ENCODE data around the gene LDB2.

LDB2 gene

DNA sequence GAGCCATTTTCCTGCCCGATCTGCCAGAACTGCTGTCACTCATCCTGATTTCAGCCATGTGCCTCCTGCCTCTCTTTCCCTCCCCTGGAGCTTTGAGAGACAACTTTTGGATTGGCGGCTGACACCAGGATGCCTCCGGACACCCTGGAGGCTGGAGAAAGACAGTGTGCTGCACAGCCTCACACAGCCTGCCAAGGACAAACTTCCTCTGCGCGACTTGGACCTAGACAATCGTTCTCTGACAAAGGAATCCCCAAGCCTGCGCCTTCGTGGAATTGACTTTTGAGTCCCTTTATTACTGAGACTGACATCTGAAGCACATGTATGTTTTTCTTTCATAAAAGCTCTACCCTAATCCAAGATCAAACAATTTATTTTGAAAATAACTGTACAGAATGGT lies 10.8 kb upstream of the LDB2 start:
- Histone ChIP-seq H3K9me3 (ENCODE audit: control insufficient read depth, insufficient read depth, low read length) (no peaks in the 10 kb centered on the region), H3K36me3 (ENCODE audit: control insufficient read depth, insufficient read depth, low read length) (no peaks in the 10 kb centered on the region), H3K9ac (ENCODE audit: low read depth, low read length) (no peak overlapping the region), H3K4me3 (ENCODE audit: low read depth, low read length) (peak overlapping the region; percentile 4), H3K4me1 (ENCODE audit: control insufficient read depth, insufficient read depth, low read length) (peaks cover 20% of the 10 kb centered on the region), H3K27me3 (ENCODE audit: control insufficient read depth, insufficient read depth, low read length) (no peaks in the 10 kb centered on the region)

DNA sequence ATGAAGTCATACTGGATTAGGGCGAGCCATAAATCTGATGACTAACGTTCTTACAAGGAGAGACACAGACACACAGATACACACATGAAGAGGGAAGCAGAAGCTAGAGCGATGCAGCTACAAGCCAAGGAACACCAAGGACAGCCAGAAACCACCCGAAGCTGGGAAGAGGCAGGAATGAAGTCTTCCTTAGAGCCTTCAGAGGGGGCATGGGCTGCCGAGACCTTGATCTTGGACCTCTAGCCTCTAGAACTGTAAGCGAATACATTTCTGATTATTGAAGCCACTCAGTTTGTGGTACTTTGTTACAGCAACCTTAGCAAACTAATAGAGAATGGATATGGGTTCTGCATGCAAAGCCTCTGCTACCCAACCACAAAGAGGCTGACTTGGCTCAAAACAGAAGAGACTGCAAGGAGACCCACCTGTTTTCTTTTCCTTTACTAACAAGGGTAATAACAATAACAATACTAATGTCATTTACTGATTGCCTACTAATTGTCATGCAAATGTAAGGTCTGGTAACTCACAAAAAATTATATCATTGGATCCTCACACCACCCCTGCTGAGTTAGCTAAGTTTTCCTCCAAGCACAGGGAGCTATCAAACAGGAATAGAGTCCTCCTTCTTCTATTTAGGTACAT lies 10.1 kb upstream of the LDB2 start:
- H3K4me1 ChIP-seq (ENCODE audit: control insufficient read depth, insufficient read depth, low read length) = peaks cover 20% of the 10 kb centered on the region
- H3K9me3 ChIP-seq (ENCODE audit: control insufficient read depth, insufficient read depth, low read length) = no peaks in the 10 kb centered on the region
- H3K27me3 ChIP-seq (ENCODE audit: control insufficient read depth, insufficient read depth, low read length) = no peaks in the 10 kb centered on the region
- H3K9ac ChIP-seq (ENCODE audit: low read depth, low read length) = no peak overlapping the region
- no peak overlapping the region for H3K4me3 ChIP-seq (ENCODE audit: low read depth, low read length)
- no peaks in the 10 kb centered on the region for H3K36me3 ChIP-seq (ENCODE audit: control insufficient read depth, insufficient read depth, low read length)

DNA sequence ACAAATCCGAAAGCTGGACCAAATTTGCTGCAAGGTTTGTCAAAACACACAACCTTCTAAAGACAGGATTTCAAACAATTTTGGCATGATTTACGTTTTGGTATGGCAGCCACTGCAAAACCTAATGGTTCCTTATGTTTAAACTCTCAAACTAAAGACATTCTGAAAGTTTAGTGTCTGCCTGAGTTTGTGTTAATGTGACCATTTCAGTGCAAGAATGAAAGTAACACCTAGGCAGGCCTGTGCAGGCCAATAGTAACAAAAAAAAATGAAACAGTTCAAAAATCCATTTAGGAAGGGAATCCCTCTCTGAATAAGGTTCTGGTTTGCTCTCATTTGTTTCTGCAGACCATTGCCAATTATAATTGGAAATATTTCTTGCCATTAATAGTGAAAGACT lies 1.9 kb upstream of the LDB2 start:
- H3K9me3 ChIP-seq (ENCODE audit: control insufficient read depth, insufficient read depth, low read length) = no peaks in the 10 kb centered on the region

DNA sequence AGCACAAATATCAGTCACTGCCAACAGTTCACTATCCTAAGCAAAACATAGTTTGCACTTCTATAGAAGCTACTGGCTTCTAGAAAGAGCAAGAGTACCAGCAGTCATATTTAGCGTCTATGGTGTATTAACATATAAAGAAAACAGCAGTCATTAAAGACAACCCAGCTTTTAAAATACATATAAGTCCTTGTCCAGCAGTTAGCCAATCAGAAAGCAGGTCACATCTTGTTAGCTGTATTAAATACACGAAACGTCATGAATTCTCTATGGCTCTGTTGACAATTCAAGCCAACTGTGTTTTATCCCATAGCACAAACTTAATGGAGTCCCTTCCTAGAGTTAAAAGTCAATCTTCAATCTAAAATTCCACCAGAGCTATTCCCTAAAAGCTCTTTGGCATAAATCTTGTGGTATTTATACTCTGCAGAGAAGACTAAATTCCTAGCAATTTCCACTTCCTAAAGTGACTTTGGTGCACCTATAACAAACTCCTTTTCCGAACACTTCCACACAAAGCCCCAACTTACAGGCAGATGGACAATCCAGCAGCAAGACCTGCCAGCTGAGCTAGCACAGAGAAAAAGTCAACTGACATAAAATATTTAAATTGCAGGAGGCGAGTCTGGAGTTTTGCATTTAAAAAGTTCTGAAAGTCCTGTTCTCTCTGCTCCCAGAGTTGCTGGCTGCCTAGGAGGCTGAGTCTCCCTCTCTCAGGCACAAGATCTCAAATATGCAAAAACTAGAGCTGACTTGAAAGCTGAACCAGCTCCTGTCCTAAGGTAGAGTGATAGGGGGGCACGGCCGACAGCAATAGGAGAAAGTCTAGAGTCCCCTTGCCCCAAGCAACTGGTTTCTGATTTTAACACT lies 1.3 kb downstream of the LDB2 start:
- H3K36me3 ChIP-seq (ENCODE audit: control insufficient read depth, insufficient read depth, low read length) = no peaks in the 10 kb centered on the region
- peak overlapping the region; percentile 56 for H3K4me3 ChIP-seq (ENCODE audit: low read depth, low read length)
- no peaks in the 10 kb centered on the region for H3K27me3 ChIP-seq (ENCODE audit: control insufficient read depth, insufficient read depth, low read length)
- H3K9ac ChIP-seq (ENCODE audit: low read depth, low read length) = peak overlapping the region; percentile 5
- no peaks in the 10 kb centered on the region for H3K9me3 ChIP-seq (ENCODE audit: control insufficient read depth, insufficient read depth, low read length)
- H3K4me1 ChIP-seq (ENCODE audit: control insufficient read depth, insufficient read depth, low read length) = peaks cover 46% of the 10 kb centered on the region

More for the DNA sequence above, 1.9 kb upstream of the LDB2 start:
- Histone ChIP-seq H3K9ac (ENCODE audit: low read depth, low read length) (no peak overlapping the region), H3K4me3 (ENCODE audit: low read depth, low read length) (no peak overlapping the region), H3K27me3 (ENCODE audit: control insufficient read depth, insufficient read depth, low read length) (no peaks in the 10 kb centered on the region), H3K36me3 (ENCODE audit: control insufficient read depth, insufficient read depth, low read length) (no peaks in the 10 kb centered on the region), H3K4me1 (ENCODE audit: control insufficient read depth, insufficient read depth, low read length) (peaks cover 26% of the 10 kb centered on the region)

DNA sequence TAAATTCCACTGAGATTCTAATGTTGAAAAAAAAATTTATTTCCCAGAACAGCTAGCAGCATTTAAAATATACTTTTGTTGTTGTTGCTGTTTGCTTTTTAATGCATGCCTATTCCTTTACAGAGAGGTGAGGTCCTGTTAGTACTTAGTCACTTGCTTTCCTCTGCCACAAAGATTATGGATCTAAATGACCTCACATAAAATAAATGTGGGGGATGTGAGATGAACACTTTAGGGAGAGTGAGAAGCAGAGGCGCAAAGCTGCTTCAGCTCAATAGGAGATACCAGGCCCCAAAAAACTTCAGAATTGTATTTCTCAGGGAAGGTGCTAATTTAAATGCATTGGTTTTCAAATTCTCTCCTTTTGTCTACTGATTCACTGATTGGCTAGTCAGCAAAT lies 4.0 kb downstream of the LDB2 start:
- Histone ChIP-seq H3K27me3 (ENCODE audit: control insufficient read depth, insufficient read depth, low read length) (no peaks in the 10 kb centered on the region), H3K9ac (ENCODE audit: low read depth, low read length) (no peak overlapping the region), H3K9me3 (ENCODE audit: control insufficient read depth, insufficient read depth, low read length) (no peaks in the 10 kb centered on the region), H3K4me3 (ENCODE audit: low read depth, low read length) (no peak overlapping the region), H3K36me3 (ENCODE audit: control insufficient read depth, insufficient read depth, low read length) (no peaks in the 10 kb centered on the region), H3K4me1 (ENCODE audit: control insufficient read depth, insufficient read depth, low read length) (peaks cover 40% of the 10 kb centered on the region)

DNA sequence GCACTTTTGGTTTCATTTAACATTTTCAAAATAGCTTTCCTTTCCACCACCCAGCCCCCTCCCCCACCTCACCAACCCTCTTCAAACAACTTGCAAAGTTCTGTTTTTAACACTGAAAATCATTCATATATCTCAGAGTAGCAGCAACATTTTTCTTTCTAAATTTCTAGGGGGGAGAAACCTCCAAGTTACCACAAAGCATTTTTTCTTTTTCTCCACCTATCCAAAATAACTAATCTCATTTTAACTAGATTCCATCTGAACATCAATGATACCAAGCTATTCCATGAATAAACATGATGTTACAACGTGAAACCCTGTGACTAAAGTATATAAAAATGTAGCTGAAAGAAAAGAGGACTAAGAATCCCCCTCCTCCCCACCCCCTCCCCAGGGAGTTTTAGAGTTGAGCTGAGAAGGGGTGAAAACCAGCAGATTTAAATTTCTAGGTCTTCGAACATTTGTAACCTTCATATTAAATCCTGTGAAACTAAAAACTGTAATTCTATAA lies 5.2 kb downstream of the LDB2 start:
- Histone ChIP-seq H3K27me3 (ENCODE audit: control insufficient read depth, insufficient read depth, low read length) (no peaks in the 10 kb centered on the region), H3K4me1 (ENCODE audit: control insufficient read depth, insufficient read depth, low read length) (peaks cover 36% of the 10 kb centered on the region), H3K4me3 (ENCODE audit: low read depth, low read length) (peak overlapping the region; percentile 3), H3K36me3 (ENCODE audit: control insufficient read depth, insufficient read depth, low read length) (no peaks in the 10 kb centered on the region), H3K9me3 (ENCODE audit: control insufficient read depth, insufficient read depth, low read length) (no peaks in the 10 kb centered on the region), H3K9ac (ENCODE audit: low read depth, low read length) (no peak overlapping the region)

DNA sequence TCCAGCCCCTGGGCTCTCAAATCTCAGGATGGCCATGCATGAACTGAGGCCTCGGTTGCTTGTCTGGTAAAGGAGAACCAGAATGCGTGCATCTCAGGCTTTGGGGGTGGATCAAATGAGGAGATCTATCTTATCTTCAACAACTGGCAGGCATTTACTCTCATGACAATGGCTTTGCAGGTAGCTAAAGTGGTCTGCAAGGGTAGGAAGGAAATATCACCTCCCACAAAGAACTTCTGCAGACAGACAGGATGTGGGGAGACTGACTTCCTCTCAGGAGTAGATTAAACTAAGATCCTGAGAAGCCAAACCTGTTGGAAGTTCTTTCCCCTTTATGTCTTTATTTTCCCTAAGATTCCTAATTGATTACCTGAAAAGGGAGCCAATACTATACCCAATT lies 7.8 kb downstream of the LDB2 start:
- Histone ChIP-seq H3K4me3 (ENCODE audit: low read depth, low read length) (no peak overlapping the region), H3K9ac (ENCODE audit: low read depth, low read length) (no peak overlapping the region), H3K4me1 (ENCODE audit: control insufficient read depth, insufficient read depth, low read length) (peaks cover 34% of the 10 kb centered on the region), H3K27me3 (ENCODE audit: control insufficient read depth, insufficient read depth, low read length) (no peaks in the 10 kb centered on the region), H3K36me3 (ENCODE audit: control insufficient read depth, insufficient read depth, low read length) (no peaks in the 10 kb centered on the region), H3K9me3 (ENCODE audit: control insufficient read depth, insufficient read depth, low read length) (no peaks in the 10 kb centered on the region)

DNA sequence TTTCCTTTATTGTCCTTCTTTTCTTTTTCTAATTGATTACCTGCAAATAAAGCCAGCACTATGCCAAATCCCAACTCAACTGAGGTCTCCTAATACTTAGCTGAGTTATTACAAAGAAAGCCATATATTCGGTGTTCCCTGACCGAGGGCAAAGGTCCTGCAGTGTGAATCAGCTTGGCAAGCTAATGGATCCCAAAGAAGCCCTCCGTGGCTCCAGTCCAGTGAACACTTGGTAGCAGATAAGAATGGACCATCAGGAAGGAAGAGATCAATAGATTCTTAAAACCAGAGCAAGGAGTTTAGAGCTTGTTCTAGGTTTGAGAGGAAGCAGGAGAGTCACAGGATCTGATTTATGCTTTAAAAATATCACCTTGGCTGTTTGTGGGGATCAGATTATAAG lies 8.5 kb downstream of the LDB2 start:
- Histone ChIP-seq H3K9me3 (ENCODE audit: control insufficient read depth, insufficient read depth, low read length) (no peaks in the 10 kb centered on the region), H3K4me3 (ENCODE audit: low read depth, low read length) (no peak overlapping the region), H3K36me3 (ENCODE audit: control insufficient read depth, insufficient read depth, low read length) (no peaks in the 10 kb centered on the region), H3K9ac (ENCODE audit: low read depth, low read length) (no peak overlapping the region), H3K27me3 (ENCODE audit: control insufficient read depth, insufficient read depth, low read length) (no peaks in the 10 kb centered on the region), H3K4me1 (ENCODE audit: control insufficient read depth, insufficient read depth, low read length) (peaks cover 27% of the 10 kb centered on the region)

DNA sequence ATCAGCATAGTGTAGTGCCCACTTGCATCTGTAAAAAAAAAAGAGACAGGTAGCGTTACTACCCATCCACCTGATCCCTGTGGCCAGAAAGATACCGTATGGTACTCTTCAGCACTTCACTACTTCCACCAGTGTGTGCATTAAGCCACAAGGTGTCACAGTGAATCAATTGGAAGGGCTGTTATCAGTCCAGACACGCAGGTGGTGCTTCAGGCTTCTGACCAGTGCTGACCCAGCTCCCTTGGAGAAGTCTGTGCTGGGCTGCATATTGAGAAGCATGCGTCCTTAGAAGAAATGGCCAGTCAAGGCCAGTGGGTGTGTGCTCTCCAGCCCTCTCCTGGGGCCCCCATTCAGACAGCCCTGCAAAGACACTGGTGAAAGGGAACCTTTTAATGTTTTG lies 10.6 kb downstream of the LDB2 start:
- Histone ChIP-seq H3K9ac (ENCODE audit: low read depth, low read length) (no peak overlapping the region), H3K9me3 (ENCODE audit: control insufficient read depth, insufficient read depth, low read length) (no peaks in the 10 kb centered on the region), H3K4me1 (ENCODE audit: control insufficient read depth, insufficient read depth, low read length) (peaks cover 12% of the 10 kb centered on the region), H3K27me3 (ENCODE audit: control insufficient read depth, insufficient read depth, low read length) (no peaks in the 10 kb centered on the region), H3K36me3 (ENCODE audit: control insufficient read depth, insufficient read depth, low read length) (no peaks in the 10 kb centered on the region), H3K4me3 (ENCODE audit: low read depth, low read length) (no peak overlapping the region)

DNA sequence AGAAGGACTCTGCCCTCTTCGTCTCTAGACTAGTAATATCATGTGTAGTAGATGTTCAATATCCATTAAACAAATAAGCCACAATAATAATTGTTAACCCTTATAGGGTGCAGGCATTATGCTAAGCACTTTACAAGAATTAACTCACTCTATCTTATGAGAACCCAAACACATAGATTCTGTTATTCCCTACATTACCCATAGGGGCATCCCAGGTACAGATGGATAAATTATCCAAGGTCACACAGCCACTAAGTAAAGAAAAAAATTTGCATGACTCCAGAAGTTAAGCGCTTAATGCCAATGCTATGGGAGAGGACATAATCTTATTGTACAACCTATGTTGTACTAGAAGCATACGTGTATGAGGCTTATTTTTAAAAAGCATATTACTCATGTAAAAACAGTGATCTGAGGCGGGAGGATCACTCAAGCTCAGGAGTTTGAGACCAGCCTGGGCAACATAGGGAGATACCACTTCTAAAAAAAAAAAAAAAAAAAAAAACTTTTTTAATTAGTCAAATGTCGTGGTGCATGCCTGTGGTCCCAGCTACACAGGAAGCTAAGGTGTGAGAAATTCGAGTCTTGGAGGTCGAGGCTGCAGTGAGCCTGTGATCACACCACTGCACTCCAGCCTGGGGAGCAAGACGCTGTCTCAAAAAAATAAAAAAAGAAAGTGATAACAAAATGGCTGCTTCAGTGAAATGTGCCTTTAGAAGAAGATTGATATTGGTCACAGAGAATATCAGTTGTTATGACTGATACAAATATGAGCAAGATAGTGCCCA lies 13.6 kb downstream of the LDB2 start:
- Histone ChIP-seq H3K27me3 (ENCODE audit: control insufficient read depth, insufficient read depth, low read length) (no peaks in the 10 kb centered on the region), H3K4me1 (ENCODE audit: control insufficient read depth, insufficient read depth, low read length) (peaks cover 1% of the 10 kb centered on the region), H3K36me3 (ENCODE audit: control insufficient read depth, insufficient read depth, low read length) (no peaks in the 10 kb centered on the region), H3K9ac (ENCODE audit: low read depth, low read length) (no peak overlapping the region), H3K4me3 (ENCODE audit: low read depth, low read length) (no peak overlapping the region), H3K9me3 (ENCODE audit: control insufficient read depth, insufficient read depth, low read length) (no peaks in the 10 kb centered on the region)

DNA sequence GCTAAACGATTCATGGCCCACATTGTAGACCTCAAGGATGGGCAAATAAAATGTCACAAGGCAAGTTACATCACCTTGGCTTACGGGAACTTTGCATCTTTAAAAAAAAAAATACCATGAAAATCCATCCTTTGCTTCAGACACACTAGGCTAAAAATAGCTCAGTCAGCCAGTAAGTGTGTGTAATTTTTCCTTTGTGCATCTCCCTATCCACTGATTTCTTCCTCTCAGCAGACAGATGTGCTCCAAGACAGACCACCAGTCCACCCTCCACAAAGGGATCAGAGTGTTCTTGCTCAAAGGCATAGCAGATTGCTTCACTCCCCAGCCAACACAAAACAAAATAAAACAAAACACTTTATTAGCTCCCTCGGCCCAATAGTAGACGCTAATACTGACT lies 14.6 kb downstream of the LDB2 start:
- Histone ChIP-seq H3K9ac (ENCODE audit: low read depth, low read length) (no peak overlapping the region), H3K36me3 (ENCODE audit: control insufficient read depth, insufficient read depth, low read length) (no peaks in the 10 kb centered on the region), H3K4me1 (ENCODE audit: control insufficient read depth, insufficient read depth, low read length) (no peaks in the 10 kb centered on the region), H3K4me3 (ENCODE audit: low read depth, low read length) (no peak overlapping the region), H3K9me3 (ENCODE audit: control insufficient read depth, insufficient read depth, low read length) (peaks cover 4% of the 10 kb centered on the region), H3K27me3 (ENCODE audit: control insufficient read depth, insufficient read depth, low read length) (no peaks in the 10 kb centered on the region)

Measured in iPS-15b (cell line).